Smooth muscle cell (in vitro differentiated cells): ENCODE measurements around the gene UXS1. TPM values are rescaled to one million over a fixed set of nuclear protein-coding genes. Genes with fewer than 3 reads are reported as not detected.

ENCODE experiments used
- DNase-seq: peaks from one replicate; lab custom pipeline; 2025; ENCODE audit not compliant: unreplicated experiment; lab: John Stamatoyannopoulos, UW
- H2AFZ ChIP-seq: fragments of 200-600 bp; sonication (generic); 2 replicates; pipeline ENCODE4 v1.6.0; 2016; ENCODE audit warnings: antibody characterized with exemption, low read depth, mild to moderate bottlenecking
- H3F3A ChIP-seq: fragments of 200-600 bp; sonication (generic); 2 replicates; pipeline ENCODE4 v1.6.0; 2017; ENCODE audit warnings: antibody characterized with exemption, low read depth
- H3K27ac ChIP-seq: fragments of 200-600 bp; sonication (generic); 2 replicates; pipeline ENCODE4 v1.5.1; 2016; ENCODE audit warnings: low read depth, mild to moderate bottlenecking
- H3K27me3 ChIP-seq: fragments of 200-600 bp; sonication (generic); 2 replicates; pipeline ENCODE4 v1.6.1; 2016; ENCODE audit warnings: low read depth, mild to moderate bottlenecking
- H3K36me3 ChIP-seq: fragments of 200-600 bp; sonication (generic); 2 replicates; pipeline ENCODE4 v1.5.1; 2016; ENCODE audit warnings: low read depth
- H3K4me1 ChIP-seq: fragments of 200-600 bp; sonication (generic); 2 replicates; pipeline ENCODE4 v1.5.1; 2016; ENCODE audit warnings: low read depth
- H3K4me2 ChIP-seq: fragments of 200-600 bp; sonication (generic); 2 replicates; pipeline ENCODE4 v1.6.0; 2016; ENCODE audit warnings: mild to moderate bottlenecking
- H3K4me3 ChIP-seq: fragments of 200-600 bp; sonication (generic); 2 replicates; pipeline ENCODE4 v1.5.1; 2016; ENCODE audit warnings: mild to moderate bottlenecking
- H3K79me2 ChIP-seq: fragments of 200-600 bp; sonication (generic); 2 replicates; pipeline ENCODE4 v1.6.0; 2016; ENCODE audit warnings: low read depth, mild to moderate bottlenecking
- H3K9ac ChIP-seq: fragments of 200-600 bp; sonication (generic); 2 replicates; pipeline ENCODE4 v1.6.0; 2016; ENCODE audit warnings: low read depth
- H3K9me3 ChIP-seq: fragments of 200-600 bp; sonication (generic); replicated peaks from 2 replicates; pipeline ENCODE4 v1.5.1; 2016; ENCODE audit warnings: low read depth
- H4K20me1 ChIP-seq: fragments of 200-600 bp; sonication (generic); 2 replicates; pipeline ENCODE4 v1.6.0; 2016; ENCODE audit warnings: low read depth
- WGBS: methylation state at CpG from one replicate; pipeline ENCODE4 v1.1.7; 2016; ENCODE audit warnings: low lambda C conversion rate; 5-methylcytosine and 5-hydroxymethylcytosine counted together
- polyA plus RNA-seq: library from polyadenylated mRNA; unstranded; fragments of >200 nt; fragmentation: Nextera tagmentation; extraction: Ambion mirVana; gene quantifications from 2 replicates; pipeline ENCODE4 v1.2.1, GENCODE V29; 2016
- total RNA-seq: library from RNA; depleted of rRNA; stranded (reverse); fragments of >200 nt; gene quantifications from 2 replicates; pipeline ENCODE4 v1.2.3, GENCODE V29; 2014
- TF ChIP-seq, protein P1 (sequence below): fragments of 200-600 bp; sonication (generic); IDR thresholded peaks from 2 replicates; pipeline ENCODE4 v1.5.1; 2017; ENCODE audit warnings: borderline replicate concordance, mild to moderate bottlenecking, antibody characterized with exemption; ENCODE audit not compliant: insufficient read depth, poor library complexity, severe bottlenecking

The UXS1 gene
- total and polyA plus RNA-seq, 2 experiments from 2014 or later, result 22.2 to 33.5 TPM

- Histone ChIP-seq H3K4me3 (peak overlapping the region; percentile 35), H3K27ac (no peak overlapping the region), H3K4me2 (peak overlapping the region; percentile 74), H2AFZ (no peak overlapping the region), H3K36me3 (no peaks in the 10 kb centered on the region), H3K4me1 (no peaks in the 10 kb centered on the region), H3F3A (no peaks in the 10 kb centered on the region), H3K9ac (no peak overlapping the region), H3K79me2 (no peaks in the 10 kb centered on the region), H4K20me1 (no peaks in the 10 kb centered on the region), H3K27me3 (peaks cover 37% of the 10 kb centered on the region), H3K9me3 (no peaks in the 10 kb centered on the region)
- TF ChIP-seq, protein P1, sequence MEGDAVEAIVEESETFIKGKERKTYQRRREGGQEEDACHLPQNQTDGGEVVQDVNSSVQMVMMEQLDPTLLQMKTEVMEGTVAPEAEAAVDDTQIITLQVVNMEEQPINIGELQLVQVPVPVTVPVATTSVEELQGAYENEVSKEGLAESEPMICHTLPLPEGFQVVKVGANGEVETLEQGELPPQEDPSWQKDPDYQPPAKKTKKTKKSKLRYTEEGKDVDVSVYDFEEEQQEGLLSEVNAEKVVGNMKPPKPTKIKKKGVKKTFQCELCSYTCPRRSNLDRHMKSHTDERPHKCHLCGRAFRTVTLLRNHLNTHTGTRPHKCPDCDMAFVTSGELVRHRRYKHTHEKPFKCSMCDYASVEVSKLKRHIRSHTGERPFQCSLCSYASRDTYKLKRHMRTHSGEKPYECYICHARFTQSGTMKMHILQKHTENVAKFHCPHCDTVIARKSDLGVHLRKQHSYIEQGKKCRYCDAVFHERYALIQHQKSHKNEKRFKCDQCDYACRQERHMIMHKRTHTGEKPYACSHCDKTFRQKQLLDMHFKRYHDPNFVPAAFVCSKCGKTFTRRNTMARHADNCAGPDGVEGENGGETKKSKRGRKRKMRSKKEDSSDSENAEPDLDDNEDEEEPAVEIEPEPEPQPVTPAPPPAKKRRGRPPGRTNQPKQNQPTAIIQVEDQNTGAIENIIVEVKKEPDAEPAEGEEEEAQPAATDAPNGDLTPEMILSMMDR, result no peak
- WGBS, result 64% methylated on average over 26 of the region's 26 CpGs
- DNase-seq, result no peak
These were observed 127.9 kb downstream of the UXS1 start for GRCh38 chr2:106065983-106066820.

DNA sequence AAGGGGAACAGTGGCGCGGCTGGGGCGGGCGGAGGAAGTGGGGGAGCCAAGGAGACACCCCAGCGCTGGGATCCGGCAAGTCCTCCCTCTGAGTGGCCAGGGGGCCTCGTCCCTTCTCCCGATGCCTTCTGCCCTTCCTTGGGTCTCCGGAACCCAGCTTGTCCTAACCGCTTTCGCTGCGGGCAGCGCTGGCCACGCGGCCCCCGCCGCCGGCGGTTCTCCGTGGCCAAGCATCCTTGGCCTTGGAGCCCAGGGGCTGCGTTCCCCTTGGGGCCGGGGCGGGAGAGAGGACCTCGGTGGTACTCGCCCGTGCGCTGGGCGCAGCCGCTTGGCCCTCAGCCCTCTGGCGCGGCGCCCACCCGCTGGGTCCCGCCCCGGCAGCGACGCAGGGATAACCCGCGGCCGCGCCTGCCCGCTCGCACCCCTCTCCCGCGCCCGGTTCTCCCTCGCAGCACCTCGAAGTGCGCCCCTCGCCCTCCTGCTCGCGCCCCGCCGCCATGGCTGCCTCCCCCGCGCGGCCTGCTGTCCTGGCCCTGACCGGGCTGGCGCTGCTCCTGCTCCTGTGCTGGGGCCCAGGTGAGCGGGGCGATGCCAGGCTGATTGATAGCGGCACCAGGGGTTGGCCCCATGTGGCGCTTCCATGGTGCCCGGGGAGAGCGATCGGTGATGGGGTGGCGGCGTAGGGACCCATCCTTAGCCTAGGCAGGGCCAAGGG lies 128.7 kb downstream of the UXS1 start:
- H3K27me3 ChIP-seq, result peaks cover 37% of the 10 kb centered on the region
- no peak overlapping the region for H3K27ac ChIP-seq
- WGBS, result 37% methylated on average over 26 of the region's 68 CpGs
- H3K79me2 ChIP-seq, result no peaks in the 10 kb centered on the region
- H3K36me3 ChIP-seq, result no peaks in the 10 kb centered on the region
- H3K4me2 ChIP-seq, result peak overlapping the region; percentile 74
- H2AFZ ChIP-seq, result no peak overlapping the region
- TF ChIP-seq, protein P1, result no peak
- H3K9me3 ChIP-seq, result no peaks in the 10 kb centered on the region
- no peaks in the 10 kb centered on the region for H4K20me1 ChIP-seq
- H3F3A ChIP-seq, result no peaks in the 10 kb centered on the region
- DNase-seq, result no peak
- H3K4me3 ChIP-seq, result peak overlapping the region; percentile 35
- H3K4me1 ChIP-seq, result no peaks in the 10 kb centered on the region
- H3K9ac ChIP-seq, result no peak overlapping the region

DNA sequence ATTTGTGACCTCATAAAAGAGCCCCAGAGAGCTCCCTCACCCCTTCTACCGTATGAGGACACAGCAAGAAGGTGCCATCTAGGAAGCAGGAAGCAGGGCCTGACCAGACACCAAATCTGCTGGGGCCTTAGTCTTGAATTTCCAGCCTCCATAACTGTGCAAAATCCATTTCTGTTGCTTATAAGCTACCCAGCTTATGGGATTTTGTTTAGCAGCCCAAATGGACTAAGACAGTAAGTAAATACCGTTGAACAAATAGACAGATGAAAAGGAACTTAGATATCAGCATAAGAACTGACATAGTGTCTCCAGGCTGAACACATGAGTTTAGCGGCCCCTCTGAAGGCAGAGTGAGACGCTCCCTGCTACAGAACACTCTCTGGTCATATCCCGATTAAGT lies 130.9 kb downstream of the UXS1 start:
- Histone ChIP-seq H4K20me1 (no peaks in the 10 kb centered on the region), H3K27ac (no peak overlapping the region), H3K4me2 (no peak overlapping the region), H3F3A (no peaks in the 10 kb centered on the region), H3K79me2 (no peaks in the 10 kb centered on the region), H3K27me3 (peaks cover 25% of the 10 kb centered on the region), H3K9ac (no peak overlapping the region), H3K9me3 (no peaks in the 10 kb centered on the region), H3K4me1 (no peaks in the 10 kb centered on the region), H2AFZ (no peak overlapping the region), H3K36me3 (no peaks in the 10 kb centered on the region), H3K4me3 (no peak overlapping the region)
- 60% methylated on average over 5 of the region's 5 CpGs for WGBS
- TF ChIP-seq, protein P1, result no peak
- DNase-seq, result no peak
